ENCODE data around the gene PPARA. TPM values are rescaled to one million over a fixed set of nuclear protein-coding genes. Genes with fewer than 3 reads are reported as not detected.

Gene PPARA
- total and polyA plus RNA-seq, 9 of the 15 experiments (the other 6 are each of a cell fraction or from before 2014, with no cell fraction given): 0.64 to 5.3 (median 3.5) TPM

DNA sequence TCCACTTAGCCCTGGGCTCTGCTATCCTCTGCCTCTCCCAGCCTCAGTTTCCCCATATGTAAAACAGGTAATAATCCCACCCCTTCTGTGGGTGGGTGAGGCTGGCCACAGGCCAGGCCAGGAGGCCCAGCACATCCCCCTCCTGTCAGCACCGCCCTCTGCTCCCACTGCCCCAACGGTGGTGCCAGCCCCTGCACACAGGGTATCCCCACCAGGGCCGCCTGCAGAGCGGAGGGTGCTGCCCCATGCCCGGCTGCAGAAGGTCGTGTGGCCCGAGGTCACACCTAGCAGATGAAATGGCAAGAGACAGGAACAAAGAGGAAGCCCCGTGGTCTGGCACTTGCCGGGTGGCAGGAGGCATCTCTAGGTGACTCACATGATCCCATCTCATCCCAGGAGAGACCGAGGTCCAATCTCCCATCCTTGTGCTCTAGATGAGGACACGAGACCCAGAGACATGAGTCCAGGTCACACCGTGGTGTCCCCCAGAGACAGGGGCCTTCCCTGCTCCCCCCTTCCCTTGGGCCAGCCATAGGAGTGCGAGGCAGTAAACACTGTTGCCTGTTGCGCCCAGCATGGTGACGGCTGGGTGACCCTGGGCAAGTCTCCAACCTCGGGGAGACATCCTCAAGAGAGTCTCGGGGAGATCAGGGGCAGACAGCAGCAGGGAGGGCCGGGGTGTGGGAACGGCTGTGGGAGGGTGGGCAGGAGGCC lies 27.2 kb upstream of the PPARA start (continued):
- TF ChIP-seq, protein P1, sequence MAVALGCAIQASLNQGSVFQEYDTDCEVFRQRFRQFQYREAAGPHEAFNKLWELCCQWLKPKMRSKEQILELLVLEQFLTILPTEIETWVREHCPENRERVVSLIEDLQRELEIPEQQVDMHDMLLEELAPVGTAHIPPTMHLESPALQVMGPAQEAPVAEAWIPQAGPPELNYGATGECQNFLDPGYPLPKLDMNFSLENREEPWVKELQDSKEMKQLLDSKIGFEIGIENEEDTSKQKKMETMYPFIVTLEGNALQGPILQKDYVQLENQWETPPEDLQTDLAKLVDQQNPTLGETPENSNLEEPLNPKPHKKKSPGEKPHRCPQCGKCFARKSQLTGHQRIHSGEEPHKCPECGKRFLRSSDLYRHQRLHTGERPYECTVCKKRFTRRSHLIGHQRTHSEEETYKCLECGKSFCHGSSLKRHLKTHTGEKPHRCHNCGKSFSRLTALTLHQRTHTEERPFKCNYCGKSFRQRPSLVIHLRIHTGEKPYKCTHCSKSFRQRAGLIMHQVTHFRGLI (CRISPR knock-in tag; IDR thresholded peaks at IDR 0.05): no peak
- no peak for TF ChIP-seq ASH1L (IDR thresholded peaks at IDR 0.05; ENCODE audit: borderline replicate concordance, low read depth, partially characterized antibody)
- TF ChIP-seq HNRNPL (IDR thresholded peaks at IDR 0.05; ENCODE audit: low read depth, low read length): no peak
- TF ChIP-seq KAT8 (IDR thresholded peaks at IDR 0.05; ENCODE audit: low read depth): no peak
- no peak for TF ChIP-seq ZNF354B (CRISPR knock-in tag; IDR thresholded peaks at IDR 0.05)
- TF ChIP-seq, protein P2, sequence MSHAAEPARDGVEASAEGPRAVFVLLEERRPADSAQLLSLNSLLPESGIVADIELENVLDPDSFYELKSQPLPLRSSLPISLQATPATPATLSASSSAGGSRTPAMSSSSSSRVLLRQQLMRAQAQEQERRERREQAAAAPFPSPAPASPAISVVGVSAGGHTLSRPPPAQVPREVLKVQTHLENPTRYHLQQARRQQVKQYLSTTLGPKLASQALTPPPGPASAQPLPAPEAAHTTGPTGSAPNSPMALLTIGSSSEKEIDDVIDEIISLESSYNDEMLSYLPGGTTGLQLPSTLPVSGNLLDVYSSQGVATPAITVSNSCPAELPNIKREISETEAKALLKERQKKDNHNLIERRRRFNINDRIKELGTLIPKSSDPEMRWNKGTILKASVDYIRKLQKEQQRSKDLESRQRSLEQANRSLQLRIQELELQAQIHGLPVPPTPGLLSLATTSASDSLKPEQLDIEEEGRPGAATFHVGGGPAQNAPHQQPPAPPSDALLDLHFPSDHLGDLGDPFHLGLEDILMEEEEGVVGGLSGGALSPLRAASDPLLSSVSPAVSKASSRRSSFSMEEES (CRISPR knock-in tag; IDR thresholded peaks at IDR 0.05): no peak
- TF ChIP-seq STAT5A (IDR thresholded peaks at IDR 0.05; ENCODE audit: borderline replicate concordance, low read length): no peak

All from K562 (cell line).